ENCODE results near the gene CAMTA1. TPM values are rescaled to one million over a fixed set of nuclear protein-coding genes. Genes with fewer than 3 reads are reported as not detected.
"Not testable (repeated sequence)": the region's sequence is repeated elsewhere in the genome, so short reads cannot be mapped to it uniquely, and the experiment has no call there.

Gene CAMTA1
- total and polyA plus RNA-seq, 2 experiments from 2014 or later: 89.0 to 145 TPM

GRCh38 chr1:7380712-7381111, 595.5 kb downstream of the CAMTA1 start:
- Histone ChIP-seq H2AFZ (no peak overlapping the region), H3K79me2 (no peaks in the 10 kb centered on the region), H4K20me1 (ENCODE audit: insufficient read depth, poor library complexity, severe bottlenecking) (no peaks in the 10 kb centered on the region), H3K4me1 (ENCODE audit: insufficient read depth) (no peaks in the 10 kb centered on the region), H3K27me3 (no peaks in the 10 kb centered on the region), H3K4me2 (no peak overlapping the region), H3K9me3 (ENCODE audit: low read depth) (no peaks in the 10 kb centered on the region), H3K27ac (no peak overlapping the region), H3K9me2 (replicated peaks; ENCODE audit: insufficient read depth) (no peaks in the 10 kb centered on the region), H3K36me3 (replicated peaks; ENCODE audit: insufficient read depth, low read depth) (no peaks in the 10 kb centered on the region), H3K4me3 (no peak overlapping the region)
- 86% methylated on average over 3 of the region's 3 CpGs for WGBS (ENCODE audit: low lambda C conversion rate, missing lambda C conversion rate)
- DNase-seq (ENCODE audit: low spot score): no peak
- no peak for TF ChIP-seq CTCF (IDR thresholded peaks at IDR 0.05; ENCODE audit: poor library complexity)
- TF ChIP-seq EZH2phosphoT487 (IDR thresholded peaks at IDR 0.05; ENCODE audit: low read depth, severe bottlenecking, unreplicated experiment): no peak
- TF ChIP-seq EZH2 (IDR thresholded peaks at IDR 0.05; ENCODE audit: borderline replicate concordance): no peak

- not testable (repeated sequence) for H3K36me3 ChIP-seq (replicated peaks; ENCODE audit: insufficient read depth, low read depth); H3K79me2 ChIP-seq; DNase-seq (ENCODE audit: low spot score); H3K4me2 ChIP-seq; H3K4me1 ChIP-seq (ENCODE audit: insufficient read depth); H3K27me3 ChIP-seq; H4K20me1 ChIP-seq (ENCODE audit: insufficient read depth, poor library complexity, severe bottlenecking); H3K27ac ChIP-seq; H2AFZ ChIP-seq; H3K9me3 ChIP-seq (ENCODE audit: low read depth); H3K4me3 ChIP-seq; H3K9me2 ChIP-seq (replicated peaks; ENCODE audit: insufficient read depth)
- whole genome bisulfite sequencing (ENCODE audit: low lambda C conversion rate, missing lambda C conversion rate): 65% methylated on average over 3 of the region's 3 CpGs
These were observed 596.5 kb downstream of the CAMTA1 start for GRCh38 chr1:7381729-7382128.

GRCh38 chr1:7382971-7383370, 597.7 kb downstream of the CAMTA1 start:
- Histone ChIP-seq H3K4me2 (no peak overlapping the region), H3K4me1 (ENCODE audit: insufficient read depth) (peaks cover 4% of the 10 kb centered on the region), H3K4me3 (no peak overlapping the region), H3K36me3 (replicated peaks; ENCODE audit: insufficient read depth, low read depth) (no peaks in the 10 kb centered on the region), H4K20me1 (ENCODE audit: insufficient read depth, poor library complexity, severe bottlenecking) (no peaks in the 10 kb centered on the region), H3K27me3 (no peaks in the 10 kb centered on the region), H2AFZ (no peak overlapping the region), H3K79me2 (no peaks in the 10 kb centered on the region), H3K9me3 (ENCODE audit: low read depth) (no peaks in the 10 kb centered on the region), H3K27ac (no peak overlapping the region), H3K9me2 (replicated peaks; ENCODE audit: insufficient read depth) (no peaks in the 10 kb centered on the region)
- TF ChIP-seq EZH2 (IDR thresholded peaks at IDR 0.05; ENCODE audit: borderline replicate concordance) (no peak), CTCF (IDR thresholded peaks at IDR 0.05; ENCODE audit: poor library complexity) (no peak), EZH2phosphoT487 (IDR thresholded peaks at IDR 0.05; ENCODE audit: low read depth, severe bottlenecking, unreplicated experiment) (no peak)
- 89% methylated on average over 6 of the region's 6 CpGs for WGBS (ENCODE audit: low lambda C conversion rate, missing lambda C conversion rate)
- no peak for DNase-seq (ENCODE audit: low spot score)

GRCh38 chr1:7383671-7384520, 598.6 kb downstream of the CAMTA1 start:
- Histone ChIP-seq H3K9me2 (replicated peaks; ENCODE audit: insufficient read depth) (no peaks in the 10 kb centered on the region), H2AFZ (no peak overlapping the region), H3K79me2 (no peaks in the 10 kb centered on the region), H3K27me3 (no peaks in the 10 kb centered on the region), H4K20me1 (ENCODE audit: insufficient read depth, poor library complexity, severe bottlenecking) (no peaks in the 10 kb centered on the region), H3K4me1 (ENCODE audit: insufficient read depth) (peaks cover 8% of the 10 kb centered on the region), H3K27ac (no peak overlapping the region), H3K4me3 (no peak overlapping the region), H3K36me3 (replicated peaks; ENCODE audit: insufficient read depth, low read depth) (no peaks in the 10 kb centered on the region), H3K4me2 (no peak overlapping the region), H3K9me3 (ENCODE audit: low read depth) (no peaks in the 10 kb centered on the region)
- TF ChIP-seq CTCF (IDR thresholded peaks at IDR 0.05; ENCODE audit: poor library complexity) (no peak), EZH2phosphoT487 (IDR thresholded peaks at IDR 0.05; ENCODE audit: low read depth, severe bottlenecking, unreplicated experiment) (no peak), EZH2 (IDR thresholded peaks at IDR 0.05; ENCODE audit: borderline replicate concordance) (no peak)
- WGBS (ENCODE audit: low lambda C conversion rate, missing lambda C conversion rate): 93% methylated on average over 13 of the region's 13 CpGs
- no peak for DNase-seq (ENCODE audit: low spot score)

Measured in hepatocyte (in vitro differentiated cells).